Neural crest cell (in vitro differentiated cells): ENCODE measurements around the gene FILIP1L. TPM values are rescaled to one million over a fixed set of nuclear protein-coding genes. Genes with fewer than 3 reads are reported as not detected.

Experiments used
- DNase-seq: peaks from one replicate; pipeline ENCODE4 v3.0.0; 2021; ENCODE audit warnings: low read depth, mixed read lengths, low spot score
- H3K27ac Mint-ChIP-seq: one replicate; pipeline ENCODE4 v1.8.0; 2021; ENCODE audit warnings: mild to moderate bottlenecking, mixed read lengths; ENCODE audit not compliant: unreplicated experiment
- H3K27me3 Mint-ChIP-seq: 2 replicates; pipeline ENCODE4 v1.8.0; 2021; ENCODE audit warnings: low read depth, mild to moderate bottlenecking, mixed read lengths
- H3K36me3 Mint-ChIP-seq: 2 replicates; pipeline ENCODE4 v1.8.0; 2021; ENCODE audit warnings: low read depth, mild to moderate bottlenecking, mixed read lengths
- H3K4me1 Mint-ChIP-seq: 2 replicates; pipeline ENCODE4 v1.8.0; 2021; ENCODE audit warnings: mixed read lengths
- H3K4me3 Mint-ChIP-seq: one replicate; pipeline ENCODE4 v1.8.0; 2021; ENCODE audit warnings: mild to moderate bottlenecking, mixed read lengths
- H3K9me3 Mint-ChIP-seq: 2 replicates; pipeline ENCODE4 v1.8.0; 2021; ENCODE audit warnings: mixed read lengths
- total RNA-seq: library from RNA; stranded (reverse); gene quantifications from 2 replicates; pipeline ENCODE4 v1.2.1, GENCODE V29; 2021
- TF ChIP-seq, protein P1 (sequence below): fragments of 200-600 bp; sonication (generic); conservative IDR thresholded peaks from 2 replicates; pipeline ENCODE4 v1.5.0; 2021; ENCODE audit warnings: antibody characterized with exemption, mild to moderate bottlenecking

Gene FILIP1L
- total RNA-seq, 1 donor from 2014 or later = 9.8 TPM

GRCh38 chr3:100046986-100047385 is 67.3 kb downstream of the FILIP1L start:
- Mint-ChIP-seq H3K27me3 (no peaks in the 10 kb centered on the region), H3K27ac (peak overlapping the region; percentile 36)

GRCh38 chr3:100045696-100046095 is 68.6 kb downstream of the FILIP1L start:
- Mint-ChIP-seq H3K27me3 (no peaks in the 10 kb centered on the region), H3K27ac (peak overlapping the region; percentile 90), H3K36me3 (no peaks in the 10 kb centered on the region), H3K9me3 (peaks cover 2% of the 10 kb centered on the region), H3K4me1 (peaks cover 80% of the 10 kb centered on the region), H3K4me3 (peak overlapping the region; percentile 41)
- TF ChIP-seq, protein P1, sequence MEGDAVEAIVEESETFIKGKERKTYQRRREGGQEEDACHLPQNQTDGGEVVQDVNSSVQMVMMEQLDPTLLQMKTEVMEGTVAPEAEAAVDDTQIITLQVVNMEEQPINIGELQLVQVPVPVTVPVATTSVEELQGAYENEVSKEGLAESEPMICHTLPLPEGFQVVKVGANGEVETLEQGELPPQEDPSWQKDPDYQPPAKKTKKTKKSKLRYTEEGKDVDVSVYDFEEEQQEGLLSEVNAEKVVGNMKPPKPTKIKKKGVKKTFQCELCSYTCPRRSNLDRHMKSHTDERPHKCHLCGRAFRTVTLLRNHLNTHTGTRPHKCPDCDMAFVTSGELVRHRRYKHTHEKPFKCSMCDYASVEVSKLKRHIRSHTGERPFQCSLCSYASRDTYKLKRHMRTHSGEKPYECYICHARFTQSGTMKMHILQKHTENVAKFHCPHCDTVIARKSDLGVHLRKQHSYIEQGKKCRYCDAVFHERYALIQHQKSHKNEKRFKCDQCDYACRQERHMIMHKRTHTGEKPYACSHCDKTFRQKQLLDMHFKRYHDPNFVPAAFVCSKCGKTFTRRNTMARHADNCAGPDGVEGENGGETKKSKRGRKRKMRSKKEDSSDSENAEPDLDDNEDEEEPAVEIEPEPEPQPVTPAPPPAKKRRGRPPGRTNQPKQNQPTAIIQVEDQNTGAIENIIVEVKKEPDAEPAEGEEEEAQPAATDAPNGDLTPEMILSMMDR = no peak
- no peak for DNase-seq

More at GRCh38 chr3:100046986-100047385, 67.3 kb downstream of the FILIP1L start:
- TF ChIP-seq, protein P1 = no peak
- peaks cover 4% of the 10 kb centered on the region for H3K9me3 Mint-ChIP-seq
- peaks cover 67% of the 10 kb centered on the region for H3K4me1 Mint-ChIP-seq
- no peak for DNase-seq
- no peaks in the 10 kb centered on the region for H3K36me3 Mint-ChIP-seq
- H3K4me3 Mint-ChIP-seq = no peak overlapping the region

GRCh38 chr3:100044369-100044768 is 69.9 kb downstream of the FILIP1L start:
- Mint-ChIP-seq H3K27me3 (no peaks in the 10 kb centered on the region), H3K9me3 (peaks cover 2% of the 10 kb centered on the region)

GRCh38 chr3:100043271-100043670 is 71.0 kb downstream of the FILIP1L start:
- Mint-ChIP-seq H3K36me3 (no peaks in the 10 kb centered on the region), H3K4me3 (no peak overlapping the region), H3K4me1 (peaks cover 72% of the 10 kb centered on the region), H3K27me3 (no peaks in the 10 kb centered on the region), H3K27ac (no peak overlapping the region), H3K9me3 (peaks cover 2% of the 10 kb centered on the region)
- TF ChIP-seq, protein P1 = no peak
- DNase-seq = no peak

More at GRCh38 chr3:100044369-100044768, 69.9 kb downstream of the FILIP1L start:
- Mint-ChIP-seq H3K36me3 (no peaks in the 10 kb centered on the region), H3K4me1 (peaks cover 80% of the 10 kb centered on the region), H3K4me3 (no peak overlapping the region), H3K27ac (no peak overlapping the region)
- TF ChIP-seq, protein P1 = no peak
- DNase-seq = no peak

DNA sequence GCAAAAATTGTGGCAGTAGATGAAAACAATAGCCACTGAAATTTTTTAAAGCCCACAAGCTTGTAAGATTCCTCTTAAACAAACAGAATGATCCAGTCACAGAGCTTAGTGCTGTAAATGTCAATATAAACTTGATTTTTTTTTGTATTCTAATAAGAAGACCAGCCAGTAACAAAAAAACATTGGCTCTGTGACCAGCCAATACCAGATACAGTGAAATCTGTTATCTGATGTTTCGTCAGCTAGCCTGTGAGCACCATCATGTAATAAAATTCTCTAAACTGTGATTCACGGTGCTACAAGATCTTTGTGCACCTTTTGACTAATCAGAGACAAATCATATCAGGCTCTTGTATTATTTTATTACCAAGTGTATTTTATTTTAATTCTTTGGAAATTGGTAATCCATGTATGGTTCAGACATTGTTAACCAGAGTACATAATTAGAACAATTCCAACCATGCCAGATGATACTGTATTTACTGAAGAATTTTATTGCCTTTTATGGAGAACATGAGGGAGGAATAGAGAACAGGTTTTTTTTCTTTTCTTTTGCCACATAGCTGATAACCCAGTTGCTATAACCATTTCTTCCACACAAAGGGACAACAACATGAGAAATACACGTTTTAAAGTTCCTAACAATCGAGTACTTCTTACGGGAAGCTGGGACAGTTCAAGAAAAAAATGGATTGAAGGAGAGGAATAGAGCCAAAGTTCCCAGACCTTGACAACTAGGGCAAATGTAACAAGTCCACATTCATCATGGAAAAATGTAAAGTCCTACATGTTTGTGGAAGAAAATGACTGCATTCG is 71.9 kb downstream of the FILIP1L start:
- H3K27me3 Mint-ChIP-seq = no peaks in the 10 kb centered on the region
- H3K4me3 Mint-ChIP-seq = no peak overlapping the region
- peak overlapping the region; percentile 58 for H3K27ac Mint-ChIP-seq
- H3K4me1 Mint-ChIP-seq = peaks cover 63% of the 10 kb centered on the region
- TF ChIP-seq, protein P1 = no peak
- no peak for DNase-seq
- no peaks in the 10 kb centered on the region for H3K36me3 Mint-ChIP-seq
- H3K9me3 Mint-ChIP-seq = peaks cover 2% of the 10 kb centered on the region
